ENCODE measurements around the gene CRISPLD2.
"Not testable (repeated sequence)": the region's sequence is repeated elsewhere in the genome, so short reads cannot be mapped to it uniquely, and the experiment has no call there.

CRISPLD2 gene

GRCh38 chr16:84840687-84841627, 21.2 kb downstream of the CRISPLD2 start:
- no peak for DNase-seq (ENCODE audit: low read depth)

GRCh38 chr16:84841787-84842300, 22.1 kb downstream of the CRISPLD2 start:
- no peak for DNase-seq (ENCODE audit: low read depth)

- no peak for DNase-seq (ENCODE audit: low read depth)
Measured at GRCh38 chr16:84842516-84843148, 22.8 kb downstream of the CRISPLD2 start.

GRCh38 chr16:84843149-84844048, 23.6 kb downstream of the CRISPLD2 start:
- no peak for DNase-seq (ENCODE audit: low read depth)

- no peak for DNase-seq (ENCODE audit: low read depth)
Measured at GRCh38 chr16:84844049-84844350, 24.2 kb downstream of the CRISPLD2 start.

GRCh38 chr16:84844559-84845495, 25.0 kb downstream of the CRISPLD2 start:
- no peak for DNase-seq (ENCODE audit: low read depth)

GRCh38 chr16:84845496-84846002, 25.8 kb downstream of the CRISPLD2 start:
- DNase-seq (ENCODE audit: low read depth), result no peak

GRCh38 chr16:84847564-84848355, 28.0 kb downstream of the CRISPLD2 start:
- DNase-seq (ENCODE audit: low read depth), result no peak

GRCh38 chr16:84848986-84849634, 29.3 kb downstream of the CRISPLD2 start:
- no peak for DNase-seq (ENCODE audit: low read depth)

GRCh38 chr16:84849751-84850150, 30.0 kb downstream of the CRISPLD2 start:
- no peak for DNase-seq (ENCODE audit: low read depth)

- DNase-seq (ENCODE audit: low read depth), result no peak
Measured at GRCh38 chr16:84850714-84851113, 30.9 kb downstream of the CRISPLD2 start.

GRCh38 chr16:84851192-84852127, 31.7 kb downstream of the CRISPLD2 start:
- no peak for DNase-seq (ENCODE audit: low read depth)

GRCh38 chr16:84853534-84853933, 33.7 kb downstream of the CRISPLD2 start:
- DNase-seq (ENCODE audit: low read depth), result no peak

- DNase-seq (ENCODE audit: low read depth), result no peak
Measured at GRCh38 chr16:84854759-84855158, 35.0 kb downstream of the CRISPLD2 start.

- not testable (repeated sequence) for DNase-seq (ENCODE audit: low read depth)
Measured at GRCh38 chr16:84855435-84856202, 35.8 kb downstream of the CRISPLD2 start.

GRCh38 chr16:84856203-84856581, 36.4 kb downstream of the CRISPLD2 start:
- DNase-seq (ENCODE audit: low read depth), result not testable (repeated sequence)

GRCh38 chr16:84856811-84857210, 37.0 kb downstream of the CRISPLD2 start:
- DNase-seq (ENCODE audit: low read depth), result not testable (repeated sequence)

- DNase-seq (ENCODE audit: low read depth), result no peak
Measured at GRCh38 chr16:84859681-84860080, 39.9 kb downstream of the CRISPLD2 start.
